Neural crest cell (in vitro differentiated cells): Measurements from ENCODE around the gene ACR. TPM values are rescaled to one million over a fixed set of nuclear protein-coding genes. Genes with fewer than 3 reads are reported as not detected.

Experiments used
- DNase-seq: peaks from one replicate; pipeline ENCODE4 v3.0.0; 2021; ENCODE audit warnings: low read depth, mixed read lengths, low spot score
- H3K27ac Mint-ChIP-seq: one replicate; pipeline ENCODE4 v1.8.0; 2021; ENCODE audit warnings: mild to moderate bottlenecking, mixed read lengths; ENCODE audit not compliant: unreplicated experiment
- H3K27me3 Mint-ChIP-seq: 2 replicates; pipeline ENCODE4 v1.8.0; 2021; ENCODE audit warnings: low read depth, mild to moderate bottlenecking, mixed read lengths
- H3K36me3 Mint-ChIP-seq: 2 replicates; pipeline ENCODE4 v1.8.0; 2021; ENCODE audit warnings: low read depth, mild to moderate bottlenecking, mixed read lengths
- H3K4me1 Mint-ChIP-seq: 2 replicates; pipeline ENCODE4 v1.8.0; 2021; ENCODE audit warnings: mixed read lengths
- H3K4me3 Mint-ChIP-seq: one replicate; pipeline ENCODE4 v1.8.0; 2021; ENCODE audit warnings: mild to moderate bottlenecking, mixed read lengths
- H3K9me3 Mint-ChIP-seq: 2 replicates; pipeline ENCODE4 v1.8.0; 2021; ENCODE audit warnings: mixed read lengths
- total RNA-seq: library from RNA; stranded (reverse); gene quantifications from 2 replicates; pipeline ENCODE4 v1.2.1, GENCODE V29; 2021
- TF ChIP-seq, protein P1 (sequence below): fragments of 200-600 bp; sonication (generic); conservative IDR thresholded peaks from 2 replicates; pipeline ENCODE4 v1.5.0; 2021; ENCODE audit warnings: antibody characterized with exemption, mild to moderate bottlenecking

The ACR gene
- total RNA-seq, 1 donor from 2014 or later: not detected

DNA sequence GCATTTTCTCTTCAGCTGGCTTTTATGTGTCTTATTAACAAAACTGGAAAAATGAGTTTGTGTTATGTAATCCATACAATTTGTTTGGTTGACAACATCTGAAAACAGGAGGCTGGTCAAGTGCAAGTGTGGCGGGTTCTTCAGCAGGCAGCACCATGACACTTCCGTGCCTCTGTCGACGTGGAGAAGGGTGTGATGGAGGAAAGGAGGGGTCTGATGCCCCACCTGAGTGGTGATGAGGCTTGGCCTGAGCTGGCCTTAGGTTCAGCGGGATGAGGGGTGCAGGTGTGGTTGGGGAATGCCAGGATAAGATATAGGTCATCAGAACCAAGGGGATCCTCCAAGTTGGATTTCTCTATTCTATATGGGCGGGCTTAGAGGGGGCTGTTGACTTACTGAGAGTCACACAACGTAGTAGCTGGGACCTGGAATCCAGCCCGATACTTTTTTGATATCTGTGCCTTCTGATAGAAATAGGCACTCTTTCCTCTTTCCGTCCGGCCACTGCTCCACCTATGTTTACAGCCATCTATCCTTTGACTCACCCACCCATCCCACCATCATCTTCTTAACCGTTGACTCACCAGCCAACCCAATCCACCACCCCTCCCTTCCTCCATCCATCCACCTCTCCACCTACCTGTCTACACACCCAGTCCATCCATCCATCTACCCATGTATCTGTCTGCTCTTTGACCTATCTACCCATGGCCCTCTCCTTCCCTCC is 36.4 kb upstream of the ACR start:
- DNase-seq: no peak
- Mint-ChIP-seq H3K27ac (no peak overlapping the region), H3K27me3 (no peaks in the 10 kb centered on the region), H3K4me3 (peak overlapping the region; percentile 43), H3K9me3 (no peaks in the 10 kb centered on the region), H3K4me1 (peaks cover 37% of the 10 kb centered on the region), H3K36me3 (peaks cover 2% of the 10 kb centered on the region)
- TF ChIP-seq, protein P1, sequence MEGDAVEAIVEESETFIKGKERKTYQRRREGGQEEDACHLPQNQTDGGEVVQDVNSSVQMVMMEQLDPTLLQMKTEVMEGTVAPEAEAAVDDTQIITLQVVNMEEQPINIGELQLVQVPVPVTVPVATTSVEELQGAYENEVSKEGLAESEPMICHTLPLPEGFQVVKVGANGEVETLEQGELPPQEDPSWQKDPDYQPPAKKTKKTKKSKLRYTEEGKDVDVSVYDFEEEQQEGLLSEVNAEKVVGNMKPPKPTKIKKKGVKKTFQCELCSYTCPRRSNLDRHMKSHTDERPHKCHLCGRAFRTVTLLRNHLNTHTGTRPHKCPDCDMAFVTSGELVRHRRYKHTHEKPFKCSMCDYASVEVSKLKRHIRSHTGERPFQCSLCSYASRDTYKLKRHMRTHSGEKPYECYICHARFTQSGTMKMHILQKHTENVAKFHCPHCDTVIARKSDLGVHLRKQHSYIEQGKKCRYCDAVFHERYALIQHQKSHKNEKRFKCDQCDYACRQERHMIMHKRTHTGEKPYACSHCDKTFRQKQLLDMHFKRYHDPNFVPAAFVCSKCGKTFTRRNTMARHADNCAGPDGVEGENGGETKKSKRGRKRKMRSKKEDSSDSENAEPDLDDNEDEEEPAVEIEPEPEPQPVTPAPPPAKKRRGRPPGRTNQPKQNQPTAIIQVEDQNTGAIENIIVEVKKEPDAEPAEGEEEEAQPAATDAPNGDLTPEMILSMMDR: no peak

- Mint-ChIP-seq H3K4me3 (peak overlapping the region; percentile 35), H3K27me3 (no peaks in the 10 kb centered on the region), H3K36me3 (peaks cover 2% of the 10 kb centered on the region), H3K4me1 (peaks cover 37% of the 10 kb centered on the region), H3K27ac (no peak overlapping the region), H3K9me3 (no peaks in the 10 kb centered on the region)
- DNase-seq: no peak
- TF ChIP-seq, protein P1: no peak
Measured at GRCh38 chr22:50702261-50702671, 35.7 kb upstream of the ACR start.

DNA sequence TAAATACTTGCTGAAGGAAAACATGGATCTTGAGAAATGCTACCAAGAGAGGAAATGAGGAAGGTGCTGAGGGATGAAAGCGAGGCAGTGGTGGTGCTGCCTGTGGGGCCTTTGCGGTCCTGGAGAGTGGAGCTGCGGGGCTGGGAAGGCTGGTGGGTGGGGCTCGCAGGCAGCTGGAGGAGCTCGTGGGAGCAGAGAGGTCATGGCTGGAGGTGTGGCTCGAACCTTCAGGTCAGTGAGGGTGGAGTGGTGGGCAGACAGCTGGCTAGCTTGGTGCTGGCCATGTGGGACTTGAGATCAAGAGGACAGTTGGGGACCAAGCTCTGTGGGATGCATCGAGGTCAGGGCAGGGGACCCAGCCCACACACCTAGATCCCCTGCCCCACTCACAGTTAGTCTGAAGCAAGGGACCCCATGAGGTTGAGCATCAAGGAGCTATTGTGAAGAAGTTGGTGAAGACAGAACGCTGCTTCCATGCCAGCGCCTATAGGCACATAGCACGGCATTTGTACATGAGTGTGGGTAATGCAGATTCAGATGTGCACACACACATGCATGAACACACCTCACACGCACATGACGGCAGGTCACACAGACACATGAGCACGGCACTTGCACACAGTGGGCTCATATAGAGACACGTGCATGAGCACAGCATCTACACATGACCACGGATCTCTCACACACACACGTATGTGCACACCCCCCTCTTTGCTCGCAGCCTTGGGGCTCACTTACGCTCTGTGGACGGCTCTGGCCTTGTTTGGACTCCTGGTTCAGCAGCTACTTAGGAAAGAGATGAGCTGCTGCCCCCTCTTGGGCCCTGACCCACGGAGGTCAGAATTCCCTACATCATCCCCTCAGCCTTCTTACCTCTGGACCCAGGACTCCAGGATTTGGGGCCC is 34.9 kb upstream of the ACR start:
- H3K27ac Mint-ChIP-seq: no peak overlapping the region
- H3K27me3 Mint-ChIP-seq: no peaks in the 10 kb centered on the region
- H3K9me3 Mint-ChIP-seq: no peaks in the 10 kb centered on the region
- H3K4me3 Mint-ChIP-seq: peak overlapping the region; percentile 25
- DNase-seq: no peak
- H3K36me3 Mint-ChIP-seq: peaks cover 2% of the 10 kb centered on the region
- H3K4me1 Mint-ChIP-seq: peaks cover 37% of the 10 kb centered on the region
- TF ChIP-seq, protein P1: no peak

DNA sequence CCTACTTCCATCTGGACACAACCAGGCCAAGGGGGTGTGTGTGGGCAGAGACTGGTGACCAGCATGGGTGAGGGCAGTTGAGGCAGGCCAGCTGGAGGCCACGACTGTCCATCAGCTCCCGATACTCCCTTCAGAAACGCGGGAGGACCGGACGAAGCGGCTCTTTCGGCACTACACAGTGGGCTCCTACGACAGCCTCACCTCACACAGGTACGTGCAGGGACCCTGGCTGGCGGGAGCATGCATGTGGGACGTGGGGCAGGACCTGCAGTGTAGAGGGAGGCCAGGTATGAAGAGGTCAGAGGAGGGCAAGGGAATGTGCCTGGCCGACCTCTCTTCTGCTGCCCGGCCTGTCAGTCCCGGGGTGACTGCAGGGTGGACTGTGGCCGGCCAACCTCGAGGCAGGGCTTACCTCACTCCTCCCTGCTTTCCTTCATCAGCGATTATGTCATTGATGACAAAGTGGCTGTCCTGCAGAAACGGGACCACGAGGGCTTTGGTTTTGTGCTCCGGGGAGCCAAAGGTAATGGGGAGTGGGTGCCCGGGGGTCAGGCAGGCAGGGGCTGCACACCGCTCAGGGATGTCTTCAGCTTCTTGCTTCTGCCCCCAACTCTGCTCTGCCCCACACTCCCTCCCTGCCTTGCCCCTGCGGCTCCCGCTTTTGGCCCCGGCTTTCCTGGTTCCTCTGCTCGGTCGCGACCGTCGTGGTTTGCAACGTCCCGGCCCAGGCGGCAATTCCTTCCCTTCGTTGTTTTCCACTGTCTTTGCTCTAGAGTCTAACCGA is 34.1 kb upstream of the ACR start:
- TF ChIP-seq, protein P1: no peak
- peak overlapping the region; percentile 50 for H3K27ac Mint-ChIP-seq
- H3K36me3 Mint-ChIP-seq: peaks cover 2% of the 10 kb centered on the region
- H3K4me3 Mint-ChIP-seq: no peak overlapping the region
- no peaks in the 10 kb centered on the region for H3K27me3 Mint-ChIP-seq
- no peak for DNase-seq
- no peaks in the 10 kb centered on the region for H3K9me3 Mint-ChIP-seq
- peaks cover 33% of the 10 kb centered on the region for H3K4me1 Mint-ChIP-seq

DNA sequence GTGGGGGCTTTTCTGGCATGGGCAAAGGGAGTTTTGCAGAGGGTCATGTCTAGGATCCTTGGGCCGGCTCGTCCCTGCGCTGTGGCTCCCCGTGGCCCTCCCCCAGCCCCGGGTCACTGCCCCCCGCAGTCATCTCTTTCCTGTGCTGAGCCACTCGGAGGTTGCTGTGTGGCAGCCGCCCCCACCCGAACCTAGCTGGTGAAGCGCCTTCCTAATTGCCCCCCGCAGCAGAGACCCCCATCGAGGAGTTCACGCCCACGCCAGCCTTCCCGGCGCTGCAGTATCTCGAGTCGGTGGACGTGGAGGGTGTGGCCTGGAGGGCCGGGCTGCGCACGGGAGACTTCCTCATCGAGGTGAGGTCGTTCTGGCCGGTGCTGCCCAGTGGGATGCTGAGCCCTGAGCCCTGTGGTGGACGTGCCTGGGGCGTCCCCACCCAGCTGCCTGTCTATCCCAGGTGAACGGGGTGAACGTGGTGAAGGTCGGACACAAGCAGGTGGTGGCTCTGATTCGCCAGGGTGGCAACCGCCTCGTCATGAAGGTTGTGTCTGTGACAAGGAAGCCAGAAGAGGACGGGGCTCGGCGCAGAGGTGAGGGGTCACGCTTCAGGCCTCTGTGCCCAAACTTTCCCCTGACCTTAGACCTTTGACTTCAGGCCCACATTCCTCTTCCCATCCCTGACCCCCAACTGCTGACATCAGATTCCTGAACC is 33.3 kb upstream of the ACR start:
- Mint-ChIP-seq H3K9me3 (no peaks in the 10 kb centered on the region), H3K27me3 (no peaks in the 10 kb centered on the region), H3K27ac (peak overlapping the region; percentile 19), H3K4me1 (peaks cover 30% of the 10 kb centered on the region), H3K4me3 (no peak overlapping the region), H3K36me3 (peaks cover 2% of the 10 kb centered on the region)
- TF ChIP-seq, protein P1: no peak
- DNase-seq: no peak
